ENCODE results near the gene MIS18BP1. TPM values are rescaled to one million over a fixed set of nuclear protein-coding genes. Genes with fewer than 3 reads are reported as not detected.
"Not testable (repeated sequence)": the region's sequence is repeated elsewhere in the genome, so short reads cannot be mapped to it uniquely, and the experiment has no call there.

The MIS18BP1 gene
- total and polyA plus RNA-seq, 4 donors: 3.6 to 39.9 (median 13.5) TPM

GRCh38 chr14:45287610-45288009 is 34.6 kb upstream of the MIS18BP1 start:
- H3K9me3 ChIP-seq (ENCODE audit: control insufficient read depth in 4 of 4, low read length in 3 of 4): no peaks in the 10 kb centered on the region
- WGBS: 76% methylated on average over 2 of the region's 2 CpGs
- TF ChIP-seq SP1 (IDR thresholded peaks at IDR 0.05) (no peak), ATF3 (IDR thresholded peaks at IDR 0.05) (no peak), CTCF (IDR thresholded peaks at IDR 0.05; ENCODE audit: low read depth, low read length, missing input control) (no peak), YY1 (IDR thresholded peaks at IDR 0.05) (no peak)
- H3K27ac ChIP-seq (ENCODE audit: low read depth in 1 of 2, low read length in 2 of 2): no peak overlapping the region
- no peak overlapping the region for H3K4me3 ChIP-seq (ENCODE audit: low read depth in 1 of 3, low read length in 3 of 3)
- no peaks in the 10 kb centered on the region for H3K27me3 ChIP-seq (ENCODE audit: control insufficient read depth in 4 of 4, insufficient read depth in 4 of 4, low read length in 3 of 4)
- H3K9ac ChIP-seq (ENCODE audit: low read depth in 1 of 2, low read length in 2 of 2): no peak overlapping the region
- no peaks in the 10 kb centered on the region for H3K36me3 ChIP-seq (ENCODE audit: control insufficient read depth in 4 of 4, insufficient read depth in 3 of 4, low read depth in 1 of 4, low read length in 3 of 4)
- no peaks in the 10 kb centered on the region for H3K4me1 ChIP-seq (ENCODE audit: control insufficient read depth in 4 of 4, insufficient read depth in 4 of 4, low read length in 3 of 4)
- no peak for DNase-seq (ENCODE audit: low spot score)

- Histone ChIP-seq H3K9me3 (ENCODE audit: control insufficient read depth in 4 of 4, low read length in 3 of 4) (peaks cover 0 to 2% (median 0%) of the 10 kb centered on the region in 4 donors), H3K4me3 (ENCODE audit: low read depth in 1 of 3, low read length in 3 of 3) (no peak overlapping the region), H3K9ac (ENCODE audit: low read depth in 1 of 2, low read length in 2 of 2) (no peak overlapping the region), H3K36me3 (ENCODE audit: control insufficient read depth in 4 of 4, insufficient read depth in 3 of 4, low read depth in 1 of 4, low read length in 3 of 4) (no peaks in the 10 kb centered on the region), H3K4me1 (ENCODE audit: control insufficient read depth in 4 of 4, insufficient read depth in 4 of 4, low read length in 3 of 4) (no peaks in the 10 kb centered on the region), H3K27me3 (ENCODE audit: control insufficient read depth in 4 of 4, insufficient read depth in 4 of 4, low read length in 3 of 4) (no peaks in the 10 kb centered on the region), H3K27ac (ENCODE audit: low read depth in 1 of 2, low read length in 2 of 2) (no peak overlapping the region)
- DNase-seq (ENCODE audit: low spot score): no peak
- no peak for TF ChIP-seq FOXA2 (IDR thresholded peaks at IDR 0.05)
- WGBS: 90% methylated on average over 2 of the region's 2 CpGs
Measured at GRCh38 chr14:45284802-45285201, 31.8 kb upstream of the MIS18BP1 start.

GRCh38 chr14:45281731-45282400 is 28.9 kb upstream of the MIS18BP1 start:
- not testable (repeated sequence) for DNase-seq (ENCODE audit: low spot score); H3K27ac ChIP-seq (ENCODE audit: low read depth in 1 of 2, low read length in 2 of 2)
- 92% methylated on average over 12 of the region's 12 CpGs for WGBS

GRCh38 chr14:45271858-45272537 is 19.0 kb upstream of the MIS18BP1 start:
- Histone ChIP-seq H3K4me3 (ENCODE audit: low read depth in 1 of 3, low read length in 3 of 3) (no peak overlapping the region), H3K36me3 (ENCODE audit: control insufficient read depth in 4 of 4, insufficient read depth in 3 of 4, low read depth in 1 of 4, low read length in 3 of 4) (no peaks in the 10 kb centered on the region), H3K9ac (ENCODE audit: low read depth in 1 of 2, low read length in 2 of 2) (no peak overlapping the region), H3K9me3 (ENCODE audit: control insufficient read depth in 4 of 4, low read length in 3 of 4) (no peaks in the 10 kb centered on the region), H3K27me3 (ENCODE audit: control insufficient read depth in 4 of 4, insufficient read depth in 4 of 4, low read length in 3 of 4) (no peaks in the 10 kb centered on the region), H3K27ac (ENCODE audit: low read depth in 1 of 2, low read length in 2 of 2) (no peak overlapping the region), H3K4me1 (ENCODE audit: control insufficient read depth in 4 of 4, insufficient read depth in 4 of 4, low read length in 3 of 4) (no peaks in the 10 kb centered on the region)
- WGBS: 93% methylated on average over 6 of the region's 6 CpGs
- no peak for DNase-seq (ENCODE audit: low spot score)
- TF ChIP-seq CTCF (IDR thresholded peaks at IDR 0.05; ENCODE audit: low read depth, low read length, missing input control): no peak
- TF ChIP-seq NR2F2 (IDR thresholded peaks at IDR 0.05): no peak
- no peak for TF ChIP-seq GABPA (IDR thresholded peaks at IDR 0.05 in 1 of 2, conservative IDR thresholded peaks at IDR 0.05 in 1 of 2)
- no peak for TF ChIP-seq ZBTB33 (IDR thresholded peaks at IDR 0.05)
- no peak for TF ChIP-seq FOXA1 (IDR thresholded peaks at IDR 0.05)
- no peak for TF ChIP-seq SP1 (IDR thresholded peaks at IDR 0.05)
- TF ChIP-seq RAD21 (IDR thresholded peaks at IDR 0.05): no peak
- TF ChIP-seq HNF4A (conservative IDR thresholded peaks at IDR 0.05): no peak
- no peak for TF ChIP-seq RXRA (IDR thresholded peaks at IDR 0.05)

More at GRCh38 chr14:45281731-45282400, 28.9 kb upstream of the MIS18BP1 start:
- not testable (repeated sequence) for H3K27me3 ChIP-seq (ENCODE audit: control insufficient read depth in 4 of 4, insufficient read depth in 4 of 4, low read length in 3 of 4); H3K4me1 ChIP-seq (ENCODE audit: control insufficient read depth in 4 of 4, insufficient read depth in 4 of 4, low read length in 3 of 4); H3K9me3 ChIP-seq (ENCODE audit: control insufficient read depth in 4 of 4, low read length in 3 of 4); H3K36me3 ChIP-seq (ENCODE audit: control insufficient read depth in 4 of 4, insufficient read depth in 3 of 4, low read depth in 1 of 4, low read length in 3 of 4); H3K9ac ChIP-seq (ENCODE audit: low read depth in 1 of 2, low read length in 2 of 2); H3K4me3 ChIP-seq (ENCODE audit: low read depth in 1 of 3, low read length in 3 of 3)

All from liver (tissue), 9 donors.